Endometrium (tissue), 2 donors: Measurements from ENCODE around the gene FLNB.

Source experiments
- FAIRE-seq: peaks from 2 replicates; lab custom pipeline; 2012; peaks lifted over from hg19 to GRCh38; lab: Jason Lieb, UNC
- donor health status: control.
- donor health status: control.

FLNB gene

DNA sequence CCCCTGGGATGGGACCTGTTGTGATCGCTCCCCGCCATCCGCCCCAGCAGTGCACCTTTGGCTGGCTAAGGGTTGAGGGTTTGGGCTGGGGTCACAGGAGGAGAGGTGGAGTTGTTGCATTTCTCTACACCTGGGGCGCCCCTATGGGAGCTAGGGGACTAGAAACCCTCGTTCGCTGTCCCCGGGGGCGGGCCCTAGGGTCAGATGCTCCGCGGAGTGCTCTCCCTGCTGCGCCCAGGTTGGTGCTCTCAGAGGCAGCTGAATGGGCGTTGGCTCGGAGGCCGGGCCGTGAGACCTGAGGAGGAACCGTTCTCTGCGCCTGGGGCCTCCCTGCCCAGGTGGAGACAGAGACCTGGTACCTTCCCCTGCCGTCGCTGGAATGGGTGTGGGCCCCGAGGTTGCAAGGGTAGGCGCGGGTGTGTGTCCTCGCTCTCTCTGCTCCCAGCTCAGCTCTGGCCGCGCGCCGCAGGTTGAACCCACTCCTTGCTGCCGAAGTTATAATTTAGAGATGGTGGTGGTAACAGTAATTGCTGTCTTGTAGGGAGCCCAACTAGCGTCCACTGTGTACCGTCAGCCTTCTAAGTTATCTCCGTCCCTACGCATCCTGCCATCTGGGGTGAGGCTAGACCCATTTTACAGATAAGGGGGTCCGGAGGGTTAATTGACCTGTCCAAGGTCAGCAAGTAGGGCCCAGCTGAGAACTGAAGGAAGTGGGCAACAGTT lies 965 bp downstream of the FLNB start:
- FAIRE-seq, result no peak

DNA sequence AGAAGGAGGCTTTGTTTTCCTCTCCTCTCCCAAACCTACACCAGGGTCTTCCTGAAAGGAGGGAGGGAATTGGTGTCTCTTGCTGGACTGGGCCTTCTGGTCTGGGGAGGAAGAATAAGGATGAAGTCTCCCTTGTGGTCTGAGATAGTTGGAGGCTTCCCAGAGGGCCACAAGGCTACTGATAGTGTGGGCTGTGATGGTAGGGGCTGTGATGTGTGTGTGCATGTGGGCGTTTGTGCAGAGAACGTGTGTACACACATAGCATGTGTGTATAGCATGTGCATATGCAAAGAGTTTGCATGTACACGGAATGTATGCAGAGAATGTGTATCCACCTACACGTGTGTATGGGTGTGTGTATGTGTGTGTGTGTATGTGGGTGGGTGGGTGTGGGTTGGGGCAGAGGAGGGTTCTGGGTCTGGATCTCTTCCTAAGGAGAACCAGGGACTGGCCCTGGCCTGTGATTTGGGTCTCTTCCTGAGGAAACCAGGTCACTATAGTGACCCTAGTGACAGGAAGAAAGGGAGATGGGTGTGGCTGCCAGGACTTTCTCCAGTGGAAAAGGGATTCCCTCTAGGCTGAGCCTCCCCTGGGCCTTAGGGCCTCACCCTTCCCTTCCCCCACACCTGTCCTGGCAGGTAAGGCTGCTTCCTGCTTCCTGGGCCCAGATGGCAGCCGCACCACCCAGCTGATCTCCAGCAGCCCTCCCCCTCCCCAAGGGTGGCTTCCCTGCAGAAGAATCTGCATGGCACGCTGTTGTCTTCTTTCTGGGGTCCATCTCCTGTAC lies 1.7 kb downstream of the FLNB start:
- no peak for FAIRE-seq

DNA sequence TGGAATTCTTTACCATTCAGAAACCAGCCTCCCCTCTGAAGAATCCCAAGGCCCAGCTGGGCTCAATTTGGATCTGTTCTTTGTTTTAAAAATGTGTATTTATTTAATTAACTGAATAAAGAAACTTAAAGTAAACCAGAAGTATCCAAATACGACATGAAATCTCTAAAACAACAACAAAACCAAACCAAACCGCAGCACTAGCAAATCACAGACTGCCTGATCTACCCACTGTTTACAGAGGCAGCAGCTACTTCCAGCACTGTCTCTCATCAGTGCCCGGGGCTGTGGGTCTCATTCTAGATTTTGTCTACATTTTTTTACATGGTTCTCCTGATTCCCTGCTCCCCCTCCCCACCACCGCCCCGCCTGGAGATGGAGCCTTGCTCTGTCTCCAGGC lies 2.3 kb downstream of the FLNB start:
- no peak for FAIRE-seq

GRCh38 chr3:58011580-58011979 lies 3.4 kb downstream of the FLNB start:
- FAIRE-seq, result no peak

GRCh38 chr3:58012302-58012701 lies 4.1 kb downstream of the FLNB start:
- no peak for FAIRE-seq

DNA sequence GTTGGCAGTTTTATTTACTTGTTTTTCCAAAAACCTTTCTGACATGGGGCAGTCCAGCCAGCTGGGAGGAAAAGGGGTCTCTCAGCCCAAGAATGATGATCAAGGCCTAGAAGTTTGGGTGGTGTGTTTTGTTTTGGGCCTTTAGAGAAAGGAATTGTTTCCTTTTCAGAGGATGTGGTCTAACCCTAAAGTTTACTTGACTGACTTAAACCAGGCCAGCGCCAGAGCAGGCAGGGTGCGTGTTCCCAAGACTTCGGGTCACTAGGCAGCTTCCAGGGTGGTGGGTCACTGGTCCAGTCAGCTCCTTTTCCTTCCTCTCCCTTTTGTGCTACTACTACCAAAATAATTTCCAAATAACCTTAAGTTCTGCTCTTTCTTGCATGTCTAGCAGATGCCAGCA lies 4.9 kb downstream of the FLNB start:
- no peak for FAIRE-seq

DNA sequence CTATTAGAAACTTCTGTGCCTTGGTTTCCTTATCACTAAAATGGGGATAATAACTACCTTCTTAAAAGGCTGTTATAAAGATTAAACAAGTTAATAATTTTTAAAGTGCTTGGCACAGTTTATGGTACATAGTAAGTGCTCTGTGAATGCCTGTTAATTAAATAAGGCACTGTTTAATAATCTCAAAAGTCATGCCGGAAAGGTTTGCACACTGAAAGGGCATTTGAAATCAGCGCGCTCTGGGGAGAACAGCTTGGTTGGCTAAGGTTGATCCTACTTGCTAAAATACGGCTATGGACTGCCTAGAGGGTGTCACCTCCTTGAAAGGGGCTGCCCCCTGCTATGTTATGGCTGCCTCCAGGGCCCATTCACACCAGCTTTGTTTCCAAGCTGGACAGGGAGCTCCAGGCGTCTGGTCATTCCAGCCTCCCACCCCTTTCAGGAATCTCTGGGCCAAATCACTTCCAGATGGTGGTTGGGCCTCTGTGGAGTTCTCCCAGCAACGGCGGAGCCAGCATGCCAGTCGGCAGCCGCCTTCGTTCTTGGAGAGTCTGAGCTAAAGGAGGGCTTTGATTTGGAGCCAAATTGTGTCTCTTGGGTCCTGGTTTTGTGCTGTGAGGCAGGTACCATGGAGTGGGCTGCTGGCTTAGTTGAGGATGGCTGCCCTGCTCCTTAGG lies 5.9 kb downstream of the FLNB start:
- no peak for FAIRE-seq

DNA sequence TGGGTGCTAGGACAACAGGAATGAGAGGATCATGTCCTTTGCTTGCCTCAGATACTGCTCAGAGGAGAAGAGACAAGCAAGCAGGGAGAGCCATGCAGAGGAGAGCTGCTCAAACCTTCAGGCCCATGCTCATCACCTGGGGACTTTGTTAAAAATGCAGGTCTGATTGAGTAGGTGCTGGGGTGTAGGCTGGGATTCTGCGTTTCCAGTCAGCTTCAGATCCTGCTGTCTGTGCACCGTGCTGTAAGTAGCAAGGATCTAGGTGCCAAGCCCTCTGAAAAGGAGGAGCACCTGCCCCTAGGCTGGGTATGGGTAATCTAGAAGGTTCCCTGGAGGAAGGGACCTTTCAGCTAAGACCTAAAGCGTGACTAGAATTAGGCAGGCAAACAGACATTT lies 7.3 kb downstream of the FLNB start:
- no peak for FAIRE-seq

- no peak for FAIRE-seq
Observed at GRCh38 chr3:58016710-58017109, 8.5 kb downstream of the FLNB start.

- FAIRE-seq, result no peak
Observed at GRCh38 chr3:58018892-58019742, 10.9 kb downstream of the FLNB start.

DNA sequence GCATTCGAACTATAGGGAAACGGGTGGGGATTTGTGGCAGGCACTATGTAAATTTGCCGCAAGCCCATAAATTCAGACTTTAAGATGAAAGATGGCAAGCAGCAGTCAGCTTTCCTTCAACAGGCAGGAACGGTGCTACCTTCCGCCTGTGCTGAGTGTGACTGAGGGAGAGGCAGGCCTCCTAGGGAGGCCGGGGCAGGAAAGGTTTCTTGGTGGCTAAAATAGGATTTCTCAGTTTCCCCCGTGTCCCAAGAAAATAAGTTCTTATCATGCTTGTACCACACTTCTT lies 12.5 kb downstream of the FLNB start:
- FAIRE-seq, result no peak

GRCh38 chr3:58021072-58021959 lies 13.1 kb downstream of the FLNB start:
- FAIRE-seq, result no peak

- no peak for FAIRE-seq
Observed at GRCh38 chr3:58021962-58022361, 13.7 kb downstream of the FLNB start.

DNA sequence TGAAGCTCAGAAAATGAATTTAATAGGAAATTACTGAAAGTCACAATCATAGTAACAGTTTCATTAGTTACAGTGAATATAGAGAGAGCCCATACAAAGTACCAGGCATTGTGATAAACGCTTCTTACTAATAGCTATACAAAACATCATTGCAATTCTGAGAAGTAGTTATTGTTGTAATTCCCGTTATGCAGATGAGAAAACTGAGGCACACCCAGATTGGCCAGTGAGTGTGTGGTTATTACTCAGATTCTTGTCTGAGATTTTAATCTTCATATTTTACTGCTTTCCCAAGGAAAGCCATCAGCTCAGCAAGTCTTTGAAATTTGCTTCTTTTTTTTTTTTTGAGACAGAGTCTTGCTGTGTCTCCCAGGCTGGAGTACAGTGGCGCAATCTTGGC lies 14.3 kb downstream of the FLNB start:
- no peak for FAIRE-seq

- no peak for FAIRE-seq
Observed at GRCh38 chr3:58023531-58023930, 15.3 kb downstream of the FLNB start.

DNA sequence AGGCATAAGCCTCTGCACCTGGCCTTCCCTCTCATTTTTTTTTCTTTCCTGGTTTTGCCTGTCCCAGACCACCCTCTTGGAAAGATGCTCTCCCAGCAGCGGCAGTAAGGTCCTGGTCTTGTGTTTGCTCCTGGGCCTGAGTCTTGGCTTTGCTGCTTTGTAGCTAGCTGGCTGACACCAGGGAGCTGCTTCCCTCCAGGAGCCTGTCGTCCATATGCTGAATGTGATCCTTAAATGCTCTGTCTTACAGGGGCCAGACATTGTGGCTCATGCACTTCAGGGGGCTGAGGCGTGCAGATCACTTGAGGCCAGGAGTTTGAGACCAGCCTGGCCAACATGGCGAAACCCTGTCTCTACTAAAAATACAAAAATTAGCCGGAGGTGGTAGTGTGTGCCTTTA lies 17.2 kb downstream of the FLNB start:
- no peak for FAIRE-seq

GRCh38 chr3:58025837-58026569 lies 17.8 kb downstream of the FLNB start:
- no peak for FAIRE-seq

- no peak for FAIRE-seq
Observed at GRCh38 chr3:58026598-58026997, 18.4 kb downstream of the FLNB start.

DNA sequence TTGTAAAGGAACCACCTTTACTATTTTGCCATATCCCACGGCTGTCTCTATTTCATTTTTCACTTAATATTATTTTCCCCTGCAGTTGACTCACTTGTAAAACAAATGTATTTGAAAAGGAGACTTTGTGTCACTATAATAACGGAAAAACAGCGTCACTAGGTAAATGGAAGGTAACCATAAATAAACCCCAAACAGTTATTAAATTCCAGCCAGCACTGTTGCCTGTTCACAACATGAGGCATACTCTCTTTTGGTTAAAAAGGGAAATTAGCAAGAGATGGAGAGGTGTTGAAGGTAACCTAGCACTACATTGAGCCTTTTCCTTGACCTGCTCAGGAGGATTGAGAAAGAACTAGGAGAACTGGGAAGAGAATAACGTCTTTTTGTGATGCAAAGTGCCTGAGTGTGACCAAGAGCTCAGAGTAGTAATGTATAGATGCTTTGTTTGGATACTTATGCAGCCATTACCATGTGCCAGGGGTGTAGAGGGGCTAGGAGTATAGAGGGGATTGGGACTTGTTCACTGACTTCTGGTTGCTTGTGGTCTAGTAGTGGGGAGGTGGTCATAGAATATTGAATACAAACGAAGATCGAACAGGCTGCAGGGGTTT lies 19.6 kb downstream of the FLNB start:
- FAIRE-seq, result no peak

- no peak for FAIRE-seq
Observed at GRCh38 chr3:58028902-58029301, 20.7 kb downstream of the FLNB start.
